Glutamatergic neuron (in vitro differentiated cells): ENCODE data around the gene C6. TPM values are rescaled to one million over a fixed set of nuclear protein-coding genes. Genes with fewer than 3 reads are reported as not detected.

Source experiments
- DNase-seq: peaks from one replicate; pipeline ENCODE4 v3.0.0; 2022
- H3K27ac Mint-ChIP-seq: one replicate; pipeline ENCODE4 v1.8.0; 2020; ENCODE audit warnings: mild to moderate bottlenecking, mixed read lengths, inconsistent platforms; ENCODE audit not compliant: unreplicated experiment
- H3K27me3 Mint-ChIP-seq: one replicate; pipeline ENCODE4 v1.8.0; 2020; ENCODE audit warnings: mild to moderate bottlenecking, moderate library complexity, mixed read lengths, inconsistent platforms; ENCODE audit not compliant: unreplicated experiment
- H3K36me3 Mint-ChIP-seq: one replicate; pipeline ENCODE4 v1.8.0; 2020; ENCODE audit warnings: mild to moderate bottlenecking, mixed read lengths, inconsistent platforms; ENCODE audit not compliant: unreplicated experiment
- H3K4me1 Mint-ChIP-seq: one replicate; pipeline ENCODE4 v1.8.0; 2020; ENCODE audit warnings: mild to moderate bottlenecking, low read depth, mixed read lengths, inconsistent platforms; ENCODE audit not compliant: unreplicated experiment
- H3K4me3 Mint-ChIP-seq: one replicate; pipeline ENCODE4 v1.8.0; 2020; ENCODE audit warnings: mild to moderate bottlenecking, mixed read lengths, inconsistent platforms; ENCODE audit not compliant: unreplicated experiment
- H3K9me3 Mint-ChIP-seq: one replicate; pipeline ENCODE4 v1.8.0; 2020; ENCODE audit warnings: mild to moderate bottlenecking, moderate library complexity, mixed read lengths, inconsistent platforms; ENCODE audit not compliant: unreplicated experiment
- total RNA-seq: library from RNA; stranded (reverse); fragmentation: NEBNext Ultra II Directional; extraction: Animal tissue kit (Norgen Biotek cat#: 25700); gene quantifications from one replicate; pipeline ENCODE4 v1.2.1, GENCODE V29; 2021; ENCODE audit not compliant: unreplicated experiment
- TF ChIP-seq, protein P1 (sequence below): fragments of 200-600 bp; sonication (generic); IDR thresholded peaks from one replicate; pipeline ENCODE4 v1.5.0; 2021; ENCODE audit not compliant: partially characterized antibody, unreplicated experiment

Gene C6
- total RNA-seq, 1 donor from 2014 or later: not detected

DNA sequence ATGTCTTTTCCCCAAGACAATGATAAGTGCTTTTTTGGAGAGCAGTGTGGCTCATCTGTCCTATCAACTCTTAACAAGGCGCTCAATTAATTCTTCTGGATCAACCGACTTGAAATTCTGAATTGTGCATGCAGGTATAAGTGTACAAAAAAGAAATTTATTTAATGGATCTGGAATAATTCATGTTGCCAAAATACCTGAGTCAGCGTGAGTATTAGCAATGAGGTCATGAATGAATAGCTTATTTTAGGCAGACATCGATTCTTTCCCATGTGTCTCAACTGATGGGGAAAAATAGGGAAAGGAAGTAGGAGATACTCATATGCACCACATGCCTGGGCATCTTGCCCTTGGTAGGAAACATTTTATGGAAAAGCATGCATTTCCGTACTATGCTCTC is 68.0 kb downstream of the C6 start:
- H3K27ac Mint-ChIP-seq: no peak overlapping the region
- H3K4me1 Mint-ChIP-seq: no peaks in the 10 kb centered on the region
- no peaks in the 10 kb centered on the region for H3K9me3 Mint-ChIP-seq
- DNase-seq: no peak
- no peak overlapping the region for H3K4me3 Mint-ChIP-seq
- no peaks in the 10 kb centered on the region for H3K27me3 Mint-ChIP-seq
- TF ChIP-seq, protein P1, sequence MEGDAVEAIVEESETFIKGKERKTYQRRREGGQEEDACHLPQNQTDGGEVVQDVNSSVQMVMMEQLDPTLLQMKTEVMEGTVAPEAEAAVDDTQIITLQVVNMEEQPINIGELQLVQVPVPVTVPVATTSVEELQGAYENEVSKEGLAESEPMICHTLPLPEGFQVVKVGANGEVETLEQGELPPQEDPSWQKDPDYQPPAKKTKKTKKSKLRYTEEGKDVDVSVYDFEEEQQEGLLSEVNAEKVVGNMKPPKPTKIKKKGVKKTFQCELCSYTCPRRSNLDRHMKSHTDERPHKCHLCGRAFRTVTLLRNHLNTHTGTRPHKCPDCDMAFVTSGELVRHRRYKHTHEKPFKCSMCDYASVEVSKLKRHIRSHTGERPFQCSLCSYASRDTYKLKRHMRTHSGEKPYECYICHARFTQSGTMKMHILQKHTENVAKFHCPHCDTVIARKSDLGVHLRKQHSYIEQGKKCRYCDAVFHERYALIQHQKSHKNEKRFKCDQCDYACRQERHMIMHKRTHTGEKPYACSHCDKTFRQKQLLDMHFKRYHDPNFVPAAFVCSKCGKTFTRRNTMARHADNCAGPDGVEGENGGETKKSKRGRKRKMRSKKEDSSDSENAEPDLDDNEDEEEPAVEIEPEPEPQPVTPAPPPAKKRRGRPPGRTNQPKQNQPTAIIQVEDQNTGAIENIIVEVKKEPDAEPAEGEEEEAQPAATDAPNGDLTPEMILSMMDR: no peak
- H3K36me3 Mint-ChIP-seq: no peaks in the 10 kb centered on the region

GRCh38 chr5:41143131-41143901 is 70.0 kb downstream of the C6 start:
- no peak for DNase-seq
- no peaks in the 10 kb centered on the region for H3K4me1 Mint-ChIP-seq
- H3K27me3 Mint-ChIP-seq: no peaks in the 10 kb centered on the region
- H3K27ac Mint-ChIP-seq: no peak overlapping the region
- no peaks in the 10 kb centered on the region for H3K36me3 Mint-ChIP-seq
- no peak overlapping the region for H3K4me3 Mint-ChIP-seq
- TF ChIP-seq, protein P1: no peak
- H3K9me3 Mint-ChIP-seq: peaks cover 2% of the 10 kb centered on the region

GRCh38 chr5:41127967-41128690 is 85.2 kb downstream of the C6 start:
- no peaks in the 10 kb centered on the region for H3K27me3 Mint-ChIP-seq
- no peak for DNase-seq
- TF ChIP-seq, protein P1: no peak
- no peaks in the 10 kb centered on the region for H3K36me3 Mint-ChIP-seq
- no peaks in the 10 kb centered on the region for H3K4me1 Mint-ChIP-seq
- H3K9me3 Mint-ChIP-seq: no peaks in the 10 kb centered on the region
- no peak overlapping the region for H3K27ac Mint-ChIP-seq
- H3K4me3 Mint-ChIP-seq: no peak overlapping the region

GRCh38 chr5:41122459-41122858 is 90.9 kb downstream of the C6 start:
- TF ChIP-seq, protein P1: no peak
- Mint-ChIP-seq H3K9me3 (no peaks in the 10 kb centered on the region), H3K27me3 (peaks cover 2% of the 10 kb centered on the region), H3K4me3 (no peak overlapping the region), H3K4me1 (no peaks in the 10 kb centered on the region), H3K27ac (peak overlapping the region; percentile 8), H3K36me3 (no peaks in the 10 kb centered on the region)
- DNase-seq: no peak

- Mint-ChIP-seq H3K27me3 (peaks cover 2% of the 10 kb centered on the region), H3K27ac (no peak overlapping the region), H3K4me3 (no peak overlapping the region), H3K4me1 (no peaks in the 10 kb centered on the region), H3K36me3 (no peaks in the 10 kb centered on the region), H3K9me3 (no peaks in the 10 kb centered on the region)
- TF ChIP-seq, protein P1: no peak
- DNase-seq: no peak
Observed at GRCh38 chr5:41120600-41120999, 92.7 kb downstream of the C6 start.
